Measurements from ENCODE around the gene MMP25.
A peak's percentile ranks its signal among the peaks of the same experiment; 100 is the strongest.

Gene MMP25

DNA sequence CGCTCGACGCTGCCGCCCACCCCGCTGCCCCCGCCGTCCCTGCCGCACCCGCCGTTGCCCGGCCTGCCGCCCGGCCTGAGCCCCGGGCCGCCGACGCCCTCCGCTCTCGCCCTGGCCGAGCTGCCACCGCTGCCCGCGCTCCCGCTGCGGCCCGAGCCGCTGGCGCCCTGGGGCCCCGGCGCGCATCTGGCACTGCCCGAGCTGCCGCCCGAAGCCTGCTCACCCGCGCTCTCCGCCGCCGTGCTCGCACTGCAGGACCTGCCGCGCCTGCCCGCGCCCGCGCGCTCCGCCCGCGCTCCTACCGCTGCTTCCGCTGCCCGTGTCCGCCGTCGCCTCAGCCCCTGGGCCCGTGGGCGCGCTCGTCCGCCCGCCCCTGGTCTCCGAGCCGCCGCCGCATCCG lies 42.0 kb upstream of the MMP25 start:
- H3K4me3 ChIP-seq (replicated peaks; ENCODE audit: low read depth, low read length) = no peak overlapping the region; the same call in 1 of the 2 replicates
- DNase-seq (ENCODE audit: extremely low read depth, insufficient read length) = no peak

DNA sequence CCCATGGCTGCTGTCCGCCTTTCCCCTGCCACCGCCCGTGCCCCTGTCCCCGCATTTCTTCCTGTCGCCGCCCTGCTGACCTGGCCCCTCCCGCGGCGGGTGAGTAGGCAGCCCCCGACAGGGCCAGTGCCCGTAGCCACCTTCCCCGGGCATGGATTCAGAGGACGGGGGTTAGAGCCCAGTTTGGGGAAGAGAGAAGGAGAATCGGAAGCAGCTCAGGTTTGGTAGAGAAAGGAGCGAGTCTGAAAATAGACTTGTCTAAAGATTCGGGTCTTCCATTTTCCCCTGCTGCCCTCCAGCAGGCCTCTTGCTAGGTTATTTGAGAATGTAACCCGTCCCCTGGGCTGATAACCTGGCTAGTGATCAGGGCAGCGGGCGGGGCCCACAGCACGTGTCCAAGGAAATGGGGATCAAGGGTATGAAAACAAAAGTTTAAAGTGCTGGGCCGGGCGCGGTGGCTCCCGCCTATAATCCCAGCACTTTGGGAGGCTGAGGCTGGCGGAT lies 41.5 kb upstream of the MMP25 start:
- H3K4me3 ChIP-seq (replicated peaks; ENCODE audit: low read depth, low read length) = peak overlapping the region; percentile 40
- no peaks in the 10 kb centered on the region for H3K36me3 ChIP-seq (ENCODE audit: control insufficient read depth, insufficient read depth, low read length)
- DNase-seq (ENCODE audit: extremely low read depth, insufficient read length) = no peak
- H3K27me3 ChIP-seq (replicated peaks; ENCODE audit: control insufficient read depth, insufficient read depth, low read length) = no peaks in the 10 kb centered on the region; the same call in 1 of the 2 replicates
- no peak for TF ChIP-seq CTCF (IDR thresholded peaks at IDR 0.05; ENCODE audit: insufficient read depth, low read length, poor library complexity, severe bottlenecking)

More for the DNA sequence above, 42.0 kb upstream of the MMP25 start:
- no peak for TF ChIP-seq CTCF (IDR thresholded peaks at IDR 0.05; ENCODE audit: insufficient read depth, low read length, poor library complexity, severe bottlenecking)
- Histone ChIP-seq H3K27me3 (replicated peaks; ENCODE audit: control insufficient read depth, insufficient read depth, low read length) (no peaks in the 10 kb centered on the region; the same call in 1 of the 2 replicates), H3K36me3 (ENCODE audit: control insufficient read depth, insufficient read depth, low read length) (no peaks in the 10 kb centered on the region)

GRCh38 chr16:3007059-3007956 lies 39.1 kb upstream of the MMP25 start:
- TF ChIP-seq CTCF (IDR thresholded peaks at IDR 0.05; ENCODE audit: insufficient read depth, low read length, poor library complexity, severe bottlenecking) = no peak
- H3K36me3 ChIP-seq (ENCODE audit: control insufficient read depth, insufficient read depth, low read length) = no peaks in the 10 kb centered on the region
- no peak overlapping the region for H3K4me3 ChIP-seq (replicated peaks; ENCODE audit: low read depth, low read length)
- DNase-seq (ENCODE audit: extremely low read depth, insufficient read length) = no peak
- H3K27me3 ChIP-seq (replicated peaks; ENCODE audit: control insufficient read depth, insufficient read depth, low read length) = no peaks in the 10 kb centered on the region; the same call in none of the 2 replicates

DNA sequence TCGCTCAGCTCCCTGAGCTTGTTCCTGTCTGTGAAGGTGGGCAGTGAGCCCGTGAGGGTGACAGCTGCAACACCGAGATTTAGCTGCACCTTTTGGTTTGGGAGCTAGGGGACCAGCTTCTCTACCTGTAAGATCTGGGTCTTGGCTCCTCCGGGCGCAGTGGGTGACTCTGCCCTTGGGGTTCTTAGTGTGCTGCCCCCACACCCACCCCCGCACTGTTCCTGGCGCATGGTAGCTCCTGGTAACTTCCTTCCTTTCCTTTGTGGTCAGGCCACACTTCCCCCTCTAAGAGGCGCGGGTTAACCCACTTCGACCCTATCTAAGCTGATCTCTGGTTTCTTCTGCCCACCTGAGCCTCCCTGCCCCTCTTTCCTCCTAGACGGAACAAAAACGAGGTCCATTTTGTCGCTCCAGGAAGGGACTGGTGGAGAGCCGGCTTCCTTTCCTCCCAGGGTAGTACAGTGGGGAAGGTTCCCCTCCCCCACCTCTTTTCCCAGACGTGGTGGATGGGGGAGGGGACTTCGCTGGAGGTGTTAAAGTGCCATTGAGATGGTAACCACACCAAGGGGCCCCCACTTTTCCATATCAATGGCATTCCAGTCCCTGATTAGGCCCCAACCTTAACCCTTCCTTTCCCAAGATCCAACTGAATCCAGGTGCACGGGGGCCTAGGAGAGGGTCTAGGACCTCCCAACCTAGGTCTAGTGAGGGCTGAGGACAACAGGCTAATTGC lies 38.2 kb upstream of the MMP25 start:
- H3K27me3 ChIP-seq (replicated peaks; ENCODE audit: control insufficient read depth, insufficient read depth, low read length) = no peaks in the 10 kb centered on the region; the same call in none of the 2 replicates
- no peak for TF ChIP-seq CTCF (IDR thresholded peaks at IDR 0.05; ENCODE audit: insufficient read depth, low read length, poor library complexity, severe bottlenecking)
- H3K36me3 ChIP-seq (ENCODE audit: control insufficient read depth, insufficient read depth, low read length) = no peaks in the 10 kb centered on the region
- DNase-seq (ENCODE audit: extremely low read depth, insufficient read length) = no peak
- no peak overlapping the region for H3K4me3 ChIP-seq (replicated peaks; ENCODE audit: low read depth, low read length)

DNA sequence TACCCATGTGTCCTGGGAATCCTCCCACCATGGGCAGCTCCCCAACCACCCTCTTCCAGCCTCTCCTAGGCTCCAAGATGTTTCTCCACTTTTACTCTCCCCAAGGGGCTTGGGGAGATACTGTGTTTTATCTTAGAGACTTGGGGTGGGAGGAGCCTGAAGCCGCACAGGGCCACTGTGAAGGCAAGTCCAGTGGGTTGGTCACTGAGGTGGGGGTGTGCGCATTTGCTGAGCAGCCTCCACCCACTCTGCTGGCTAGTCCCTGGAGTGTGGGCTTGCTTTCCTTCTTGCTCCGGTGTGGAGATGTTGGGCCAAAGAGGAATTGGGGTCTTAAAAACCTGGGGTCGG lies 37.7 kb upstream of the MMP25 start:
- no peak for TF ChIP-seq CTCF (IDR thresholded peaks at IDR 0.05; ENCODE audit: insufficient read depth, low read length, poor library complexity, severe bottlenecking)
- Histone ChIP-seq H3K36me3 (ENCODE audit: control insufficient read depth, insufficient read depth, low read length) (no peaks in the 10 kb centered on the region), H3K4me3 (replicated peaks; ENCODE audit: low read depth, low read length) (no peak overlapping the region), H3K27me3 (replicated peaks; ENCODE audit: control insufficient read depth, insufficient read depth, low read length) (no peaks in the 10 kb centered on the region; the same call in none of the 2 replicates)
- DNase-seq (ENCODE audit: extremely low read depth, insufficient read length) = no peak

Measured in GM06990 (cell line).